Daoy (cell line): Measurements from ENCODE around the gene SDC3. TPM values are rescaled to one million over a fixed set of nuclear protein-coding genes. Genes with fewer than 3 reads are reported as not detected.
"Not testable (repeated sequence)": the region's sequence is repeated elsewhere in the genome, so short reads cannot be mapped to it uniquely, and the experiment has no call there.

Experiments
- DNase-seq: peaks from one replicate; pipeline ENCODE4 v3.0.0-alpha.2; 2015; ENCODE audit warnings: low read depth
- total RNA-seq: library from RNA; depleted of rRNA; stranded (reverse); fragments of >200 nt; shearing (Covaris generic); gene quantifications from 2 replicates; pipeline ENCODE4 v1.2.3, GENCODE V29; 2014

SDC3 gene
- total RNA-seq, 1 experiment from 2014 or later, result 32.3 TPM

DNA sequence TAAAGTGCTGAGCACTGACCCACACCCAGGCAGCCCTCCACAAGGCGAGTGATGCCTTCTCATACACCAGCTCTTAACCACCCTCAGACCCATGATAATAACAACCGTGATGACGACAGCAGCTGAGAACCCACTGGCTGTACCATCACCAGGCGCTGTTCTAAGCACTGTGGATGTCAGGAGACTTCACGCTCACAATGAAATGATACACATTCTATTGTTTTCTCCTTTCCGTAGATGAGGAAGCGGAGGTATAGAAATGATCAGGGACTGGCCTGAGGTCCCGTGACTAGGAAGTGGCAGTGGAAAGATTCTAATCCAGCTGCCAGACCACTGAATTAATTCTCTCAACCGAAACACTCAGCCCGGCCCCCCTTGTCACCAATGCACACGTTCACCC lies 32.6 kb downstream of the SDC3 start:
- DNase-seq, result no peak

DNA sequence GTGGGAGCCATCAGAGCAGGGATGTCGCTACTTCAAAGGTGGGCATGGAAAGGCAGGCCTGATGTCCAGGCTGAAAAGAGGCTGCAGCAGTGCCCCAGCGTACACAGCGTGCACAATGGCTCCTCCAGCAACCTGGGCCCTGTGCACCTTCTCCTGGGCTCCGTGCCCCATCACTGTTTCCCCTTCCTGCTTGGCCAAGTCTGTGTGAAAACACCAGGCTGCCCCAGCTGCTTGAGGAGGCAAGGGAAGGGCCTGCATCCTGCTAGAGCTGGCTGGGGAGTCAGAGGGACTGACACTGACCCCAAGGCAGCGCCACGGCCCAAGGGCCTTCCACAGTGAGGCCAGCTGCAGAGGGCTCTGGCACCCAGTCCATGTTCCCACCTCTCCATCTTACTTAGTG lies 33.4 kb downstream of the SDC3 start:
- DNase-seq, result no peak

DNA sequence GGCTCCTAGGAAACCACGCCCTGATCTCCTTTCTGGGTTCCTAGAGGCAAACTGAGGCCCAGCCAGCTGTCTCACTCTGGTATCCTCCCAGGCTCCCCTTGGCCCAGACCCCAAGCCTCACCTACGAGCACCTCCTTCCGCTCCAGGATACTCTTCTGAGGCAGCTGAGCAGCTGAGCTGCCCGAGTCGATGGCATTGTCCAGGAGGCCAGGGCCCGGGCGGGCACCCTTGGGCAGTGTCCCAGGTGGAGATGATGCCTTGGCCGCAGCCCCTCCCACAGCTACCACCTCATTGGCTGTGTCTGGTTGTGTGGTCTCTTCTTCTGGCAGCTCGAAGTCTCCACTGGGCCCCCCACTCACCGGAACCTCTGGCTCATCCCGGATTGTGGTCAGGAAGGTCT lies 34.4 kb downstream of the SDC3 start:
- no peak for DNase-seq

DNA sequence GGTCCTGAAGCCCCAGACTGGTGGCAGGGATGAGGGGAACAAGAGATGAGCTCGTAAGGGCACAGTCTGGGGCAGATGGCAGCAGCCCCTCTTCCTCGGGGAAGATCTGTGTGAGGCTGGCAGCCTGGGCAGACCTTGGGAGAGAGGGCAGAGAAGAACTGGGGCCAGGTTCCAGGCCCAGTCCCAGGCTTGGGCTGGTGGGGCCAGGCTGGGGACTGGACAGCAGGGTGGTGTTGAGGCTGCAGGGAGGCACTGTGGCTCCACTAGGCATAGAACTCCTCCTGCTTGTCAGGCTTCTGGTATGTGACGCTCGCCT lies 35.7 kb downstream of the SDC3 start:
- no peak for DNase-seq

DNA sequence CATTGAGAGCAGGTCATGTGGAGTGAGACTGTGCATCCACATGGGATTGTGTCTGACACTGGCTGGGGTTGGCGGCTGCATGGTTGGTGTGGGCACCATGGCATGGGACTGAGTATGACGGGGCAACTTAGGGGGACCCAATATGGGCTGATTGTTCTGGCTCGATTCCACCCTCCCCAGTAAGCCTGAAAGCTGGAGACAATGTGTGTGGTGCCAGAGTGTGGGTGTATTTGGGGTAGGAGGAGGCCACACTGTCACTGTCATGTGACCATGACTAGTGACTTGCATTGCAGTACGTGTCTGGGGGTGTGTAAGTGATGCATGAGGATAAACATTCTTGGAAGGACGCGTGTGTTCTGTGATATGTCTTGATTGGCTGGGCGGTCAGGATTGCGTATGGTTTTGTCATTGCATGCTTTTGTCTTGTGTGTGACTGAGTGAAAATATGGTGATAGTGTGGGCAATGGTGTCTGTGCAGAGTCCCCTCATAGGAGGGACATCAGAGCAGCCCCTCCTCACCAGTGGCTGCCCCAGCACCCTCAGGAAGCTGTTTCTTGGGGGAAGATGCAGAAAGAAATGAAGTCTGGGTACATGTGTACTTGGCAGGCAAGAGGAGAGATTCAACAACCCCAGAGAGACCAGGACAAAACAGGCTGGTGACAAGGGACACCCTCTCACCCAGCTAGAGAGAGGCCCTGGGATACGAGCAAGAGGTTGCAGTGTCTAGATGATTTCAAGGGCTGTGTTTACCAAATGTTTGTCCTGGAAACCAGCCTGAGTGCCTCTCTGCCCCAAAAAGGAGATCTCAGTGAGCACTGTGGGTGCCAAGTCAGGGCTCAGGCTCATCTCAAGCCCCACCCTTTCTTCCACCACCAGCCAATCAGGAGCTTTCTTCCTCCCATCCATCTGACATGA lies 36.3 kb downstream of the SDC3 start:
- DNase-seq, result no peak

DNA sequence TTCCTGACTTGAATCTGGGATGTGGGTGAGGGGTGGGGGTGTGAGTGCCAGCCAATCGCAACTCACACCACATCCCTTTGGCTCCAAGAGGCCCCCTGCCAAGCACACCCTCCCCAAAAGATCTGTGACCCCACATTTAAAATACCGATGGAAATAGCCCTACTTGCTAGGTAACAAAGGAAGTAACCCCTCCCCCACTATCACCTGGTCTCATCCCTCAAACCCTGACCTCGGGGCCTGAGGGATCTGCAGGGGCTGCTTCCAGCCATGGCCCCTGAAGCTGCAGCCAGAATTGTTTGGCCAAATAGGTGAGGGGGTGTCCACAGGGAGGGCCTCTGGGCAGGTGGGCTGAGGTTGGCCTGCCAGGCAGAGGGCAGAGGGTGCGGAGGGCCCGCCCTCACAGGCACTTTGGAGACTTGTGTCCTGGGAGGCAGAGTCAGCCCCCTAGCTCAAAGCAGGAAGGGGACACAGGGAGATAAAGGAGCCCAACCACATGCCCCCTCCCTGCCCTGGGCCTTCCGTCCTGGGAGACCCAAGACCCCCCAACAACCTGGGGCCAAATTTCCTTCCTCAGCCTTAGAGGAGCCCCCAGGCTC lies 37.2 kb downstream of the SDC3 start:
- no peak for DNase-seq

DNA sequence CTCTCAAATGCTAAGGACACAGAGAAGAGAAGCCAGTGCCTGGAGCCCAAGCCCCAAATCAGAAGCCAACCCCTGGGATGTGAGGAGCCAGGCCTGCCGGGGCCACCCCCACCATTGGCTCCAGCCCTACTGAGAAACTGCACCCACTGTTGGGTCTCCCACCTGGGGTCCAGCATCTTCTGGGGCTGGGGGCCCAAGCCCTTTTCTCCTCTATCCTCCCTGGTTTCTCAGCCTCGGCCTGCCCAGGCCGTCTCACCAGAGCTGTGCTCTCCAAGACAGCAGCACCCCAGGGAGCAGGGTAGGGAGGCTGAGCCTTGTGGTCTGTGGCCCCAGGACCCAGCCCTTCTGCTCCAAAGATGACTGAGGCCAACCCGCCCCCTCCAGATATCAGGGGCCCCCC lies 37.9 kb downstream of the SDC3 start:
- DNase-seq, result no peak

DNA sequence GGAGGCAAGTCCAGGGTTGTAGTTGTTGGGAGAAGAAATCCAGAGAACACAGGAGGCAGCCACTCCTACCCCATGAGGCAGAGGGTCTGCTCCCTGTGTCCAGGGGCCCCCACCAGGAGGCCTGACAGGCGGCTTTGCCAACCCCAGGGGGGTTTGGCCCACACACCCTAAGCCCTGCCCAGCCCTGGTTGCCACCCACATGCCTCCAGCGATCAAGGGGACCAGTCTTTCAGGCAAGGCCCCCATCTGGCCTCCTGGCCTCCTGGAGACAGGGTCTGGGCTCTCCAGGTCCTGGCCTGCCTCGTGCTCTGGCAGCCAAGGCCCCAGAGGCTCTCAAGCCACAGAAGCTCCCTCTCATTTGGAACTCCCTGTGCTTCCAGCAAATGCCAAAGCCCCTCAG lies 38.5 kb downstream of the SDC3 start:
- no peak for DNase-seq

DNA sequence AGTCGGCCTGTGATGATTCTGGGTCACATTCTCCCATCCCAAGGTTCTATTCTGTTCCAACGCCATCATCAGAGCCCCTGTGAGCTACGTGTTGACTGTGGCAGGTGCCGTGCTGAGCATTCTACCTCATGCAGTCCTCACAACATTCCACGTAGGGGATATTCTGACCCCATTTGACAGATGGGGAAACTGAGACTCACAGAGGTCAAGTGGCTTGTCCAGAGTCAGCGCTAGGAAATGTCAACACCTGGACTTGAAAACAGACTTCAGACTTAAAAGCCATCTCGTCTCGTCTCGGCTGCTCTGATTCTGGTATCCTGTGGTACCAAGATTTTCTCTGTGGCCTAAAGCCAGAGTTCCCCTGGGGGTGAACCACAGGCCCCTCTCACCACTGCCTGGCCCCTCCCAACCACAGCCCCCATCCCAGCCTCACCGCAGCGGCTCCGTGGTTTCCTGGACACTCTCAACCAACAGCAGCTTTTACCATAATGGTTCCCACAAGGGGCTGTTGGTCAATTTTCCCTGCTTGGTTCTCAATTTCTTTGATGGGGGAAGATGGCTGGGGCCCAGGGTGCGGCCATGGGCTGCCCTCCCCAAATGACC lies 39.6 kb downstream of the SDC3 start:
- DNase-seq, result peak; percentile 51

DNA sequence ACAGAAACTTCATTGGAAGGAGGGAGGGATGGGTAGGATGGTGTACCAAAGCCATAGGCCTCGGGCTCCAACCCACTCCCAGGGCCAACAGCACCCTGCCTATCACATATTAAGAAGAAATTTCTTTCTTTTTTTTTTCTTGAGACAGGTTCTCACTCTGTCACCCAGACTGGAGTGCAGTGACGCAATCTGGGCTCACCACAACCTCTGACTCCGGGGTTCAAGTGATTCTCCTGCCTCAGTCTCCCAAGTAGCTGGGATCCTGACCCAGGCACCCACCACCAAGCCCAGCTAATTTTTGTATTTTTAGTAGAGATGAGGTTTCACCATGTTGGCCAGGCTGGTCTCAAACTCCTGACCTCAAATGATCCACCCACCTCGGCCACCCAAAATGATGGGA lies 40.5 kb downstream of the SDC3 start:
- not testable (repeated sequence) for DNase-seq

DNA sequence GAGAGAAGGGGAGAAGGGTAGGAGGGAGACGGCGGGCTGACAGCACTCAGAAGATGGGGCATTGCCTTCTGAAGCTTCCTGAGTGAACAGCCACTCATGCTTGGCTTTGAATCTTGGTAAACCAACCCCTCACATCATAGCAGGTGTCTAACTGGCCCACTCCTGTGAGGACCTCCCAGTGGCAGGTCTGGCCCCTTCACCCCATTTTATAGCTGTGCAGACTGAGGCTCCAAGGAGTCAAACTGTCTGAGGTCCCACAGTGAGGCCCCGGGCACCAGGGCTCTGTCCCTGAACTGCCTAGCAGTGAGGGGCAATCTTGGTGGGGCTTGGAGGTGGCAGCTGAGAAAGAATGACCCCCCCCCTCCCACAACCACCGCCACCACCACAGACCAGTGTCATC lies 41.0 kb downstream of the SDC3 start:
- DNase-seq, result no peak

DNA sequence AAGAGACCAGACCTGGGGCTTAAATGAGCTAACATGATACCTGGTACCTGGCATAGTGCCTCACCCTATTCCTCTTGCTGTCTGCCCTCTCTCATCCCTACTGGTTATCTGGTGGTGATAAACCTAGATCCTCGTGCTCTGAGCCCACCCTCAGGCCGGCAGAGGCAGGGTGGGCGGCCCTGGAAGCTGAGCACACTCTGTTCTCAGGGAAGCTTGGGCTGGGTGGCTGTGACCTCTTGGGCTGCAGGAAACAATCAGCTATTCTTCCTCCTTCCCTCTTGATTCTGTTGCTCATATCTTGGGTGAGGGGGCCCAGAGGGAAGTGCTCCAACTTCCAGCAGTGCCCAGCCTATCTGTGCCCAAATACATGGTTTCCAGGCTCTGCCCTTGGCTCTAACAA lies 42.0 kb downstream of the SDC3 start:
- no peak for DNase-seq

DNA sequence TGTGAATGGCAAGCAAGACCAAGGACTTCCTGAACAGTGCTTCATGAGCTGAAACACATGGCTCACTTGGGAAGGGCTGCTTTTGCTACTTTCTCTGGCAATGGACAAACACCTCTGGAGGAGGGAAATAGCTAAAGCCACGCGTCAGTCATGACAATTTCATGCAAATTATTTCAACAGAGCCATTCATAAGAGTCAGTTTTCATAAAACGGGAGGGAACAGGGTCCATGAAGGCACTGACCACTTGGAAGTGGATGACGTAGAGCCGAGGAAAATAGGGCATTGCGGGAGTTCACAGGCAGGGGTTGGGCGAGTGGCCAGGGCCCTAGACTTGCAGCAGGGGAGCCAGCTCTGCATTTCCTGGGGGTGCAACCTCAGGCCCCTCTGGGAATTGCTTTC lies 43.9 kb downstream of the SDC3 start:
- no peak for DNase-seq

DNA sequence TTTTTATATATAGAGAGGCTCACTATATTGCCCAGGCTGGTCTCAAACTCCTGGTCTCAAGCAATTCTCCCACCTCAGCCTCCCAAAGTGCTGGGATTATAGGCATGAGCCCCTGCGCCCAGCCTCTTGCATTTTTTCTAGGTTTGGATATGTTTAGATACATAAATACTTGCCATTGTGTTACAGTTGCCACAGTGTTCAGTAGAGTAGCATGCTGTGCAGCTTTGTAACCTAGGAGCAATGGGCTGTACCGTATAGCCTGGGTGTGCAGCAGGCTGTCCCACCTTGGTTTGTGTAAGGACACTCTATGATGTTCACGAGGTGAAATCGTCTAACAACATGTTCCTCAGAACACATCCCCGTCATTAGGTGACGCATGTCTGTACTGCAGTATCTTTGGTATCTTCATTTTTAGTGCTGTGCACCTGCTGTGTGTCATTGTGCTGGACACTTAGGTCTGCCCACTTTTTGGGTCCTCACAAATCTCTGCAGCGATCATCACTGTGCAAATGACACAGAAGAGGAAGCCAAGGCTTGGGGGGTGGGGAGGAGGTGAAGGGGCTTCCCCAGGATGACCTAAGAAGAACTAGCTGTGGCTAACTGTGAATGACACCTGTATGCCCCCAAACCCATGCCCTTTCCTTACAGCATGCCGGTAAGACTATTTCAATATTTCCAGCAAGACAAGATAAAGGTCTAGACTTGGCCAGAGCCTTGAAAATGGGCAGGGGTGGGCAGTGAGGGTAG lies 44.5 kb downstream of the SDC3 start:
- DNase-seq, result no peak

DNA sequence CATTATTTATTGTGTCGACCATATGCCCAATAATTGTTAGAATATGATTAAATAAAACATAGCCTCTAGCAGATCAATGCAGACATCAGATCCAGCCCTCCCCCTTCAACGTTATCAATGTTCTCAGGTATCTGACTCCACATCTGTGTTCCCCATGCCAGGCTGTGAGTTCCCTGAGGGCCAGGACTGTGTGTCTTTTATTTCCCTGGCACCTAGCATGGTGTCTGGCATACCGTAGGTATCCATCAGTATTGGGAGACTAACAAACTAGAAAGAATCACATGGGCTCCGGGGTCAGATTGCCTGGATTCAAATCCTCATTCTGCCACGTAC lies 48.3 kb downstream of the SDC3 start:
- DNase-seq, result no peak

DNA sequence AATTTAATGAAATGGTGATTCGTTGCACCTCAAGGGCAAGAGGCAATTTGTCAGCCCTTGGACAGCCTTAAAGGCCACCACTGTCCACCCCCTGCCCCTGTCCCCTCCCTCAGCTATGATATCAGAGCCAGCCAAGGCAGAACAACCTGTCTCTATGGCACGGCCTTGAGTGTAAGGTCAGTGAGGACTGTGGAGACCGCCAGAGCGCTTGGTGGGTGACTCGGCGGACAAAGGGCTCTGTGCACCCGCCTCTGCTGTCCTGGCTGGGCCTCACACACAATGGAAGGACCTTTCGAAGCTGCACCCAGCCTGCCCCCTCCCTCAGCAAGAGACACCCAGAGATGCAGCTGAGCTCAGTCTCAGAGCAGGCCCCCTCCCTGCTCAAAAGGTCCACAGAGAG lies 50.6 kb downstream of the SDC3 start:
- no peak for DNase-seq

DNA sequence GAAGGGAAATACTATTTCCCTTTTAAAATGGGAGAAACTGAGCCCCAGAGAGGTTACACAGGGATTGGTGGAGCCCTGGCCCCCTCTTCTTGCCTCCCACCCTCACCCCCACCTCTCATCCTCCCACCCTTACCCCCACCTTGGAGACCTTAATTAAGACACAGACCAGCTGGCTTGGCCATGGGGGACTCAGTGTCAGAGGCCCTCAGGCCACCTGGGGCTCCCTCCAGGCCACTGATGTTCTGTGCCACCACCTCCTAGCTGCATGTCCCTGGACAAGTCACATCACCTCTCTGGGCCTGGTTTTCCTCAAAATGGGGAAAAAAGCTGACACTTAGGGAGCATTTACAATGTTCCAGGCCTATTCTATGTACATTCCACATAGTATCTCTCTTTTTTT lies 51.5 kb downstream of the SDC3 start:
- DNase-seq, result no peak

DNA sequence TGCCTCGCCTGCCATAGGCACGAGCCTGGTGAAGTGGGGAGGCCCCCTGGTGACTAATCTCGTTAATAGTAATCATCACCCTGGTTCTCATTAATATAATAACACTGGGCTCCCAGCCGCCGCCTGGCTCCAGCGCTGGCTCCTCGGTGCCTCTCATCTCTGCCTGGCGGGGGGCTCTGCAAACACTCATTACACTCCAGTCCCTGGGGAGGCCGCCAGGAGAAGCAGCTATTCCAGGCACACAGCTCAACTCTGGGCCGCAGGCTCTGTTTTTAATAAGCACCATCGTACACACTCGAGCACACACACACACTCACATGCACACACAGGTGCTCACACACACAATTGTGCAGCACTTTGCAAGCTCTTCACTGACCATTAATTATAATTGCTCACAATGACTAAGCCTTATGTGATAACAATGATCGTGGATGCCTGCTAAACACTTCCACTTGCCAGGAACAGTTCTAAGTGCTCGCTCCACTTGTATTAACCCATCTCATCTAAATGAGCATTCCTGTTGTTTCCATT lies 52.2 kb downstream of the SDC3 start:
- peak; percentile 86 for DNase-seq

DNA sequence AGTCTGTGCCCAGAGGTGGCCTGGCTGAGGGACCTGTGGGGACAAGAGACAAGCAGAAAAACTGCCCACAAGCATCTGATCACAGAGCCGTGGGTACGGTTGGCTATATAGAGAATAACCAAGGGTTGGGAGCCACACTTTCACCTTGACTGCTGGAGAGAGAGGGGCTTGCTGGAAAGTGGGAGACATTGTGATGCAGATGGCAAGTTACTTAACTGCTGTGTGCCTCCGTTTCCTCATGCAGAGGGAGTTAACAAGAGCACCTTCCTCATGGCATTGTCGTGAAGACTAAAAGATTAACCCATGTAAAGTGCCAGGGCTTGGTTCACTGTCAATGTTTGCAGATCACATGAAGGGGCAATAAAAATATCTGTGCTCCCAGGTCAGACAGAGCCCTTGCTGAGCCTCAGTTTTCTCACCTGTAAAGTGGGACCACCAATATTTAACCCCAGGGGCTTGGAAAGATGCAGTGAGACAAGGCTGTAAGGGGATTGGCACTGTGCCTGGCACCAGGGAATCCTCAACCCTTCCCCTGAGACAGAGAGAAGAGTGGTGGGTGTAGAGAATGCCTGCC lies 52.8 kb downstream of the SDC3 start:
- no peak for DNase-seq

DNA sequence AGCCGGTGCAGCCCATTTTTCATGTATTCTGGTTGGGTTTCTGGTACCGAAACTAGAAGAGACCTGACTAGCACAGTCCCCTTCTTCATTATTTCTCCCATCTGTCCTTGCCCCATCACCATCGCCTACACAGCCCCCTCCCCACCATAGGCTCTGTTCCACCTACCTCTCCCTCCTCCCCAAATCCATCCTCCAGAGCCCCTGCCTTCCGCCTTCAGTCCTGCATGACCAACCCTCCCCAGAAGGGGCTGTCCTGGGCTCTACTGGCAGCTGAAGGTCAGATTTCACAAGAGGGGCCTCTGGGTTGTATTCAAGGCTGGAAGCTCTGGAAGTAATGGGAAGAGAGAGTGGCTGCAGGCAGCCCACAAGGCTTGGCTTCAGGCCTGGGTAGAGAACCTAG lies 55.2 kb downstream of the SDC3 start:
- no peak for DNase-seq

DNA sequence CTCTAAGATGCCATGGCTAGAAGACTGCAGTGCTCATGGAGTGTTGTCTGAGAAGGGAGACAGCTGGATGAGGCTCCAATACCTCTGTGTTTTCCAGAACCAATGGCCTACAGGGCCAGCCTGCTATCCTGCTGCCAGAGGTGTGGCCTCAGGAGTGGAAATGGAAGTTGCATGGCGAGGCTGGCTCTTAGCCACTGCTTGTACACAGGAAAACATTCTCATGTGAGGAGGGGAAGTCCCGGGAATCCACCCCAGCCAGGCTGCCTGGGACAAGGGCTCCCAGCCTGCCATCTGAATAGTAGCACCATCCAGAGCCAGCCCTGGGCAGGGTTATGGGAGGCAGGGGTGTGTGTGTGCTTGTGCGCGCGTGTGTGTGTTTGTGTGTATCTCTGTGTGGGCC lies 56.5 kb downstream of the SDC3 start:
- peak; percentile 84 for DNase-seq

DNA sequence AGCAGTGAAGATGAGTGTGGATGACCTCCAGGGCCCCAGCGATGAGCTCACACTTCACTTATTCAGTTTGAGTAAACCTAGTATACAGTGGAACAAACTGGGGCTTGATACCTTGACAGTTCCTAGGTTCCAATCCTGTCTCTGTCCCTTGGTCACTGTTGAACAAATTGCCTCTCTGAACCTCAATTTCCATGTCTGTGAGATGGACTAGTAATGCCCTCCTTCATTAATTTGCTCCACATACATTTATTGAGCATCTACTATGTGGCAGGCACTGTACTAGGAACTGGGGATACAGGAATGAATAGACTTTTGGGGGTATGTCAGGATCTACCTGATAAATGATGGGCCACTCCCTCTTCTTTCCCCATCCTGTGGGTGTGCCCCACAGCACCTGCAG lies 57.3 kb downstream of the SDC3 start:
- DNase-seq, result no peak
